Stimulated activated CD8-positive, alpha-beta memory T cell treated with anti-CD3 and anti-CD28 coated beads, Interleukin-12 subunit alpha, Interleukin-12 subunit beta, amount 100 ng/mL, for 24 hours (primary cell): ENCODE results near the gene USP31.

Source experiments
- DNase-seq: peaks from one replicate; pipeline ENCODE4 v3.0.0-alpha.2; 2020; ENCODE audit errors: extremely low read depth

Gene USP31

DNA sequence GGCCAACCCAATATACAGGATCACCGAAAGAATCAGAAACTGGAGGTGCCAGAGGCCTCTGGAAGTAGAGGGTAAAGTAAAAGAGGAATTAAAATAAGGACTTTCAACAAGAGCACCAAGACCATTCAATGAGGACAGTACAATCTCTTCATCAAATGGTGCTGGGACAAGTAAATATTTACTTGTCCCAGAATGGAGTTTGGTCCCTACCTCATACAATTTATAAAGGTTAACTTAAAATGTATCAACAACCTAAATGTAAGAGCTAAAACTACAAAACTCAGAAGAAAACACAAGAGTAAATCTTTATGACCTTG lies 56.5 kb downstream of the USP31 start:
- DNase-seq = no peak

GRCh38 chr16:23092072-23092800 lies 57.0 kb downstream of the USP31 start:
- DNase-seq = no peak

DNA sequence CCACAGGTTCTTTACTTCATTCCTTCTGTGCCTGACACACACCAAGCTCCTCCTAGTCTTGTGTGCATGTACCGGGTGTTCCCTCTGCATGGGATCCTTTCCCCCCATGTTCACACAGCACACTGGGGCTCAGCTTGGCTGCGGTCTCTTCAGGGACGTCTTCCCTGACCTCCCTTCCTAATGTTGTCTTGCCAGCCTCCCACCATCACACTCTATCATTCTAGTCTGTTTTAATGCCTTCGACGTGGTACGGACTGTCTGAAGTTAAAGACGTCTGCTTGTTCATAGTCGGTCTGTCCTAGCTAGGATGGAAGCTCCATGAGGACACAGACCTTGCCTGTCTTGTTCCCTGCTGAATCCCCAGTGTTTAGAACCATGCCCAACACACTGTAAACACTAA lies 60.1 kb downstream of the USP31 start:
- no peak for DNase-seq

DNA sequence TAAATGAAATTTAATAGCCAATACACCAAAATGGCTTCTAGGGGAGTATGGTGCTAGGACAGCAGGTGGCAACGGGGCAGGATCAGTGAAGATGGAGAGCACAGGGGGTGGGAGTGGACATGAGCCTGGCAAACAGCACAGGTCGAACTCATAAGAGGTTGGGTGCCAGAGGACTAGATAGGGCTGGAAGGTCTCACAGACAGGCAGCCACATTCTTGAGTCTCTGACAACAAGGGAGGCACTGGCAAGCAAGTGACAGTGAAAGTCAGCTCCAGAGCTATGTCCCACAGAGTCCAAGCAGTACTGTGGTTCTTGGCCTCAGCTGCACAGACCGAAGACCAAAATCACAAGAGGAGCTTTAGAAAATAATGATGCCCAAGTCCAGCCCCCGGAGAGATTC lies 61.2 kb downstream of the USP31 start:
- DNase-seq = no peak

DNA sequence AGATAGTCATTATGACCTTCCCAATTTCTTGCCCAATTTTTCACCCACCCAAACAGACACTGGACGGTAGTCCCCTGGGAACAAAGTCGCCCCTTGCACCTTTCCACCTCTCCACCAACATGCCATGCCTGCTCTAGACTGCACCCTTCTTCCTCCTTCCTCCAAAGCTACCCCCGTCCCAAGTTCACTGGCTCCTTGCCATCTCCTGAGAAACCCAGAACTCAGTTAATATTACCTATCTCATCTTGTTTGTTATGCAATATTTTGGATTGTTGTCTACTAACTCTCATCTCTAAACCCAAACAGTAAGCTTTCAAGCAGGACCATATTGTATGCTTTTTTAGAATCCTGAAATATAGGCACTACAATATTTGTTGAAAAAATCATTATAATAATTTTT lies 63.3 kb downstream of the USP31 start:
- DNase-seq = no peak

DNA sequence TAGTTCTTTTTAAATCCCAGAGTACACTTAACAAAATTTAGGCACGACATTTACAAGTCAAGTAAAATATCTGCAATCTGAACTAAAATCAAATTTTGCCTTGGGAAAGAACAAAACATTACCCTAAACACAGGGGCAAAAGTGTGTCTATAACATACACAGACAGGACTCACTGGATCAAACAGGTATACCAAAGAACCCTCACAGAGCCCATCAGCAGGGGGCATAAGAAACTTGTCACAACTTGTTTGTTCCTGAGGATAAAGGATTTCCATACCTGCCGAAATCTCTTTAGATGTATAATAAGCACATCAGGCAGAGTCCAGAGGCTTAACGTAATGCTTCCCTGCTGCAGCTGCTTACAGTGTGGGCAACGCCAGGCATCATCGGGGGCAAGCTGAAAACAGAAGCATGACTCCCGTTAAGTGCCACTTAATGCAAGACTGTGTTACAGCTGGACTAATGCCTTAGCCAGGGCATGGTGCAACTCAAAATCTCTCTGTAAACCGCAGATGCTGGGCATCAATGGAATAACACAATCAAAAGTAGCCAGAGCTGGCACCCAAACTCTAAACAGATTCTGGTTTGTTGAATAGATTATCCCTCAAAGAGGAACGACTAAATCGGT lies 67.0 kb downstream of the USP31 start:
- DNase-seq = no peak

- no peak for DNase-seq
Observed at GRCh38 chr16:23081675-23082119, 67.6 kb downstream of the USP31 start.

DNA sequence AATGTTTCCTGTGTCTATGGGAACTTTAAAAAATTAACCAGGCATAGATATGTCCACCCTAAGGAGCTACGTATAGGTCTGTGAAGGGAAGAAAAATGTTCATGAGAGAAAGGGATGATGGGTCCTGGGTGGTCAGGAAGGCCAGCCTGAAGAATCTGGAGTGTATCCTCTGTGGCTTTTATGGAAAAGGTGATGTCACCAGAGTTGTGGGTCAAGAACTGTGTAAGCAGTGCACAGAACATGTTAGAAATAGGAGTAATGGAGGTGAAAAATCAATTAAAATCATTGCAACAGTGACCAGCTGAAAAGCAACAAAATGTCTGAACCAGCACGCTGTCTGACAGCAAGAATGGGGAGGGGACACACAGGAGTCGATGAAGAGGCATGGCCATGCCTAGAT lies 68.5 kb downstream of the USP31 start:
- no peak for DNase-seq

GRCh38 chr16:23080329-23080728 lies 68.9 kb downstream of the USP31 start:
- no peak for DNase-seq

DNA sequence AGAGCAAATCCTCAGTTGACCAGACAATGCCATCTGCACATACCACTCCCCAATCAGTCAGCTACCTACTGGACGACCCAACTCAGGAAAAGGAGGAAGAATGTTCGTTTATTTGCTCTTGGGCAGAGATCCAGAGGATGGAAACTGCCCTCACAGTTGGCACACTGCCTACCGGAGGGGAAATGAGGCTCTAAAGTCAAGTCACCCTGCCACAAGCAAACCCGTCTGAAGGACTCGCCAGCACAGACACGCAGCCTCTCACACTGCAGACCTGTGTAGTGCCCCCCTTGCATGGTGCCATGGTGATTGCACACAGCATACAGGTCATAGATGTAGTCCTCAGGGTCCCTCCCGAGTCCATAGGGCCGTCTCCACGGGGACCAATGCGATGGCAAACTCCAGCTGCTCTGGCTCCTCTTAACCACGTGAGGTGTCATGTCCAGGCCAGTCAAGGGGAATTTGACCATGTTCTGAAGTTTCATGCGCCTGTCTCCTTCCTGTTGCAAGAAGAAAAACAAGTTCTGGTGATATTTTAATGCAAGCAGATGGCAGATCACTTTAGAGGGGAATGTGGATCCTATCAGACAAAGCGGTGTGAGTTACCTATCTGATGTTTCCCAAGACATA lies 69.5 kb downstream of the USP31 start:
- no peak for DNase-seq

DNA sequence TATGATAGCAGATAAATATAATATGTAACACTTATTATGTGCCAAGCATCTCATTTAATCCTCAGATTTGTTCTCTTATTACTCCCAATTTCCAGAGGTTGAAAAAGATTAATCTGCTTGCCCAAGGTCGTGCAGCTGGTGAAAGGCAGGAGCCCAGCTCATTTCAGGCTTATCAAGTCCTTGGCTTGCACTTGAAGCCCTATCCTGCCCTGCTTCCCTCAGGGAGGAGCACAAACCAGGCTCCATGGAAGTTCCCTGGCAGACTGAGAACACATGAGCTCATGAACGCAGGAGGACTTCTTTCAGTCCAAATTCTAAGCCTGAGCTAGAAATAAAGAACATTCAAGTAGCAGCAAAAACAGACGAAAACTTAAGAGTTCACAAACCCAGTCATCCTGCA lies 74.8 kb downstream of the USP31 start:
- no peak for DNase-seq

GRCh38 chr16:23072769-23073549 lies 76.3 kb downstream of the USP31 start:
- DNase-seq = no peak

GRCh38 chr16:23072084-23072599 lies 77.1 kb downstream of the USP31 start:
- DNase-seq = no peak

- no peak for DNase-seq
Observed at GRCh38 chr16:23071196-23072083, 77.8 kb downstream of the USP31 start.

- no peak for DNase-seq
Observed at GRCh38 chr16:23069844-23070243, 79.4 kb downstream of the USP31 start.

DNA sequence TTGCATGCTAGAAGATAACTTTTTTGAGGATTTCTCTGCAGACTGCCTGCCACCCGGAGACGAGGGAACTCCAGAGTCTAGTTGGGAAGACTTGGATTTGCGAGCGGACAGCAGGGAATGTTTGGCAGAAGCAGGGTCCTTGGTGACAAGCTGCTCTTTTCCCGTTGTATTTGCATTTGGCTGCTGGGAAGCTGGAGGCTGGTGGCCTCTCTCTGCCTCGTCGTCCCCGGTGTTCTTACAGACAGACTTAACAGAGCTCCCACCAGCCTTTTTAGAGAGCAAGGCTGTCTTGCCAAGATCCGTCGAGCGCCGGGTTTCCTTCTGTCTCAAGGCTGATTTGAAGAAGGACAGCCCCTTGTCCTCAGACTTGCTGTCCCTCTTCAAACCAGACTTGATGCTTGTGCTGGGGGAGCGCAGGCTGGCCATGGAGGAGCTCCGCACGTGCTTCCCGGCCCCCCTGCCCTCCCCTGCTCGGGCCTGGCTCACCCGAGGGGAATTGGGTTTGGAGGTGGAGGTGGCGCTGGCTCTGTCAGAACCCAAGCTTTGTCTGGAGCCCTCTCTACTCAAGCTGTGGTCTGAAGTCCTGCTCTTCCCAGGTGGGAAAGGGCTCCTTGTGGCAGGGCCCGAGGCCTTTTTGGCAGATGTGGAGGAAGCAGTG lies 81.0 kb downstream of the USP31 start:
- no peak for DNase-seq

DNA sequence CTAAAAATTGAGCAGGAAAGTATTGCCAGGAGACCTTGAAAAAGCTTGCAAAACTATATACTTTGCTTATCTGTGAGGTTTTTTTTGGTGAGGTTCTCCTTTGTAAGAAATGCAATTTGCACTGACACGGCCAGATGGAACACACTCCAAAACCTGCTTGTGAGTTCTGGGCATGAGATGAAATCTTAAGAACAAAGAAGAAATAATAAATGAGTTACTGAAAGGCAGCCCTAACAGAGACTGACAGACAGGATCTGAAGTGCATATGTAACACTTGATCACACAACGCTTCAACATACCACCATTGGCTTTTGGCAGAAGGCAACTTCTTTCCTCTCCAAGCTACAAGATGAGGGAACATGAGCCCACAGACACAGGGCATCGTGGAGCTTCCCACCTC lies 82.6 kb downstream of the USP31 start:
- no peak for DNase-seq

DNA sequence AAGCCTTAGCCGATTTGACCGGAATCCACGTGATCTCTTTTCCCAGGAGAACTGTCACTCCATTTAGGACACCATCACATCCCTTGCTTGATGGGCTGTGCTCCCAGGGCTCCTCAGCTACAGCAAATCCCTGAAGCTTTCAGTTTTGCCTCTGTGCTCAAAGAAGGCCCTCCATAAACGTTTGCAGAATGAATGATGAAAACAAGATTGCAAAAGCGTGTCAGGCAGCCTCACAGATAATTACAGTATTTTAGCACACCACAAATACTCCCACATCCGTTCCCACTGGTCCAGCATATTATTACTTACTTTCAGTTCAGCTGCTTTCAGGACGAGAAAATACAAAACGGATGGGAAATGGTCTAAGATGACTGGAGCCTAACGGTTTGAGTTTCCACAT lies 84.6 kb downstream of the USP31 start:
- no peak for DNase-seq

DNA sequence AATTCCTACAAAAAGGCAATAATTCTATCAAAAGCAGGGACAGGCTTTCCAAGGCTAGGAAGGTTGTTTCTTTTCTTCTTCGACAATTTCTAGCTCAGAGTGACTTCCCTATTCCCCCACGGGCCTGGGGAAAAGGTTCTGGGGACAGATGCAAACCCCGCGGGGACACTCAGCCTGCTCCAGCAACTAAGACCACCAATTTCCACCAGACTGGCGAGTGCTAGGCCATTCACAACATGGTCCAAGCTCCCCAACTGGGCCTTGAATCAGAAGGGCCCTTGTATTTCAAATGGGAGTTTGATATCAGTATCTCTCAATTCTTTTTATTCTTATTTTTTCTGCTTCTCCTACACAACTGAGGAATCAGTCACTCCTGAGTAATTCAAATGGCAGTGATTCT lies 86.7 kb downstream of the USP31 start:
- DNase-seq = no peak

DNA sequence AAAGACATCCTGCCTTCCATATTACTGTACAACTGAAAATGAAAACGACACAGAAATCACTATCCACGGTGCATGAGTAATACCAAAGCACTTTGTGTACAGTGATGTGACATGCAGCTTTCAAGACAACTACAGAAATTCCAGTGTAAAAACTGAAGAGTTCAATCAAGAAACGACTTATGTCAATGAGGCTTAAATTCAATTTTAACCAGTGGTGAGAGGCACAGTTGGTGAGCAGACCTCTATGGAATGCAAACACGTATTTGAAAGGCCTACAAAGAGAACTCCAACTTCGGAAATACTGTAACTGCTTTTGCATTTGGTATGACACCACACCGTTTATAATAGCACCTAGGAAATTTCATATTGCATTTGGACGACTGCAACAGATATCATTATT lies 87.6 kb downstream of the USP31 start:
- DNase-seq = no peak
